Liver (tissue), 9 donors: ENCODE results near the gene PHAX. TPM values are rescaled to one million over a fixed set of nuclear protein-coding genes. Genes with fewer than 3 reads are reported as not detected.

Experiments used
- DNase-seq: peaks from one replicate; pipeline ENCODE4 v3.0.0-alpha.2; 2017; ENCODE audit warnings: low spot score
- H3K27ac ChIP-seq, 2 donors: one replicate each; pipeline ENCODE4 v1.7.0; 2013; ENCODE audit warnings: inconsistent platforms in 2 of 2, low read length in 2 of 2, control low read depth in 1 of 2, low read depth in 1 of 2, mild to moderate bottlenecking in 1 of 2
- H3K27me3 ChIP-seq, 4 donors: one replicate each; pipeline versions ENCODE4 v1.6.1 to v1.7.0; 2013; ENCODE audit warnings: low read length in 3 of 4, inconsistent platforms in 1 of 4, mild to moderate bottlenecking in 1 of 4, moderate library complexity in 1 of 4; ENCODE audit not compliant: control insufficient read depth in 4 of 4, insufficient read depth in 4 of 4
- H3K36me3 ChIP-seq, 4 donors: one replicate each; pipeline versions ENCODE4 v1.6.1 to v1.7.0; 2013; ENCODE audit warnings: low read length in 3 of 4, mild to moderate bottlenecking in 3 of 4, low read depth in 1 of 4, moderate library complexity in 1 of 4; ENCODE audit not compliant: control insufficient read depth in 4 of 4, insufficient read depth in 3 of 4
- H3K4me1 ChIP-seq, 4 donors: one replicate each; pipeline versions ENCODE4 v1.6.1 to v1.7.0; 2013; ENCODE audit warnings: low read length in 3 of 4, mild to moderate bottlenecking in 3 of 4, moderate library complexity in 1 of 4; ENCODE audit not compliant: control insufficient read depth in 4 of 4, insufficient read depth in 4 of 4
- H3K4me3 ChIP-seq, 3 donors: one replicate each; pipeline versions ENCODE4 v1.6.1 to v1.7.0; 2013; ENCODE audit warnings: low read length in 3 of 3, control low read depth in 1 of 3, low read depth in 1 of 3, mild to moderate bottlenecking in 1 of 3
- H3K9ac ChIP-seq, 2 donors: one replicate each; pipeline ENCODE4 v1.7.0; 2013; ENCODE audit warnings: low read length in 2 of 2, mild to moderate bottlenecking in 2 of 2, moderate library complexity in 2 of 2, control low read depth in 1 of 2, low read depth in 1 of 2
- H3K9me3 ChIP-seq, 4 donors: one replicate each; pipeline versions ENCODE4 v1.6.1 to v1.7.0; 2013; ENCODE audit warnings: low read length in 3 of 4; ENCODE audit not compliant: control insufficient read depth in 4 of 4
- EGR1 ChIP-seq, 2 donors: IDR thresholded peaks; 2 replicates each; pipeline ENCODE4 v1.6.1; 2016 to 2018; ENCODE audit warnings: antibody characterized with exemption in 2 of 2, low read depth in 2 of 2
- FOXA1 ChIP-seq: IDR thresholded peaks from 2 replicates; pipeline ENCODE4 v1.6.1; 2016; ENCODE audit warnings: antibody characterized with exemption
- FOXA2 ChIP-seq: IDR thresholded peaks from 2 replicates; pipeline ENCODE4 v1.6.1; 2016; ENCODE audit warnings: antibody characterized with exemption
- GABPA ChIP-seq, 2 donors: IDR thresholded peaks in 1 of 2; conservative IDR thresholded peaks in 1 of 2; 2 replicates each; pipeline ENCODE4 v1.6.1; 2016; ENCODE audit warnings: antibody characterized with exemption in 2 of 2, mild to moderate bottlenecking in 1 of 2, moderate library complexity in 1 of 2
- HNF4A ChIP-seq, 2 donors: conservative IDR thresholded peaks; 2 replicates each; pipeline ENCODE4 v1.6.1; 2016; ENCODE audit warnings: antibody characterized with exemption in 2 of 2, mild to moderate bottlenecking in 2 of 2
- HNF4G ChIP-seq: IDR thresholded peaks from 2 replicates; pipeline ENCODE4 v1.6.1; 2016; ENCODE audit warnings: antibody characterized with exemption
- JUND ChIP-seq, 2 donors: IDR thresholded peaks; 2 replicates each; pipeline ENCODE4 v1.6.1; 2016; ENCODE audit warnings: antibody characterized with exemption in 2 of 2
- NR2F2 ChIP-seq: IDR thresholded peaks from 2 replicates; pipeline ENCODE4 v1.6.1; 2016; ENCODE audit warnings: antibody characterized with exemption
- RAD21 ChIP-seq, 2 donors: IDR thresholded peaks; 2 replicates each; pipeline ENCODE4 v1.6.1; 2016; ENCODE audit warnings: antibody characterized with exemption in 2 of 2, mild to moderate bottlenecking in 2 of 2
- RXRA ChIP-seq, 2 donors: IDR thresholded peaks; 2 replicates each; pipeline ENCODE4 v1.6.1; 2017 to 2018; ENCODE audit warnings: antibody characterized with exemption in 2 of 2, mild to moderate bottlenecking in 1 of 2
- SP1 ChIP-seq: IDR thresholded peaks from 2 replicates; pipeline ENCODE4 v1.6.1; 2018; ENCODE audit warnings: antibody characterized with exemption, mild to moderate bottlenecking
- TAF1 ChIP-seq: conservative IDR thresholded peaks from 2 replicates; pipeline ENCODE4 v1.6.1; 2016; ENCODE audit warnings: antibody characterized with exemption, mild to moderate bottlenecking
- WGBS: extraction: QIAGEN DNeasy Blood & Tissue Kit; methylation state at CpG from one replicate; pipeline ENCODE4 v1.1.7; 2013; 5-methylcytosine and 5-hydroxymethylcytosine counted together
- polyA plus RNA-seq, 2 donors: library from polyadenylated mRNA; stranded (reverse) in 1 of 2; unstranded in 1 of 2; fragments of 200-250 nt in 1 of 2; fragments of >200 nt in 1 of 2; fragmentation: Nextera tagmentation in 1 of 2; extraction: Ambion mirVana in 1 of 2; gene quantifications; one replicate each; pipeline versions ENCODE4 v1.2.1 to v1.2.3, GENCODE V29; 2013 to 2015
- total RNA-seq, 2 donors: library from RNA; depleted of rRNA; stranded (reverse); fragments of >200 nt; gene quantifications; one replicate each; pipeline ENCODE4 v1.2.3, GENCODE V29; 2014
- TF ChIP-seq, protein P1 (sequence below): IDR thresholded peaks from 2 replicates; pipeline ENCODE4 v1.6.1; 2016; ENCODE audit warnings: antibody characterized with exemption
- TF ChIP-seq, protein P2 (sequence below): fragments of 150-350 bp; IDR thresholded peaks from 2 replicates; pipeline ENCODE4 v1.5.1; 2017; ENCODE audit warnings: improper control_type of control experiment, low read depth, low read length; ENCODE audit not compliant: missing input control
- TF ChIP-seq, protein P3 (sequence below): IDR thresholded peaks from 2 replicates; pipeline ENCODE4 v1.6.1; 2016; ENCODE audit warnings: antibody characterized with exemption, mild to moderate bottlenecking
- TF ChIP-seq, protein P4 (sequence below): IDR thresholded peaks from 2 replicates; pipeline ENCODE4 v1.6.1; 2016; ENCODE audit warnings: antibody characterized with exemption
- TF ChIP-seq, protein P5 (sequence below): IDR thresholded peaks from 2 replicates; pipeline ENCODE4 v1.6.1; 2016; ENCODE audit warnings: antibody characterized with exemption
- donor health status: healthy.
- donor health status: healthy.
- donor health status: healthy.
- donor health status: healthy.
- donor health status: healthy.

PHAX gene
- total and polyA plus RNA-seq, 4 donors = 10.3 to 32.6 (median 25.1) TPM

DNA sequence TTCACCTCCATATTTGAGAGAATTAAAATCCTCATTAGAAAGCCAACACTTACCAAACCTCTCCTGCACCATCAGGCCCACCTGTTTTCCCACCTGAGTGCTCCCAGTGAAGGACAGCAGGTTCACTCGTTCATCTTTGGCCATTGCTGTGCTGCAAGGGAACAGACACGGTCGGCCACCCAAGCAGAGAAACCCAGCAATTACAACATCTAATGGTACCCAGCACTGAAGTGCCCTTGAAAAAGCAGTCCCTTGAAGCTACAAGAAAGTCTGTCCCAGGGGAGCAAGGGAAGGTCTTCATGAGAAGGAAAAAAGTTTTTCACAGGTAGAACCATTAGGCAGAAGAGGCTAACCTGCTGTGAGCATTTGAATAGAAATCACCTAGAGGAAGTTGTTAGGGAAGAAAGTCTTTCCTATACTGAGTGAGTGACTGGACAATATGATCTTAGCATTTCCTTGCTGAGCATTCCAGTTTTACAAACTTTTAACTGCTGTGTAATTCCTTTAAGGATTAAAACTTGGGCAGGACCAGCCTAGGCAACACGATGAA lies 32.5 kb upstream of the PHAX start:
- H3K27me3 ChIP-seq = no peaks in the 10 kb centered on the region
- H3K36me3 ChIP-seq = peaks cover 10 to 43% (median 26%) of the 10 kb centered on the region in 4 donors
- H3K4me1 ChIP-seq = peaks cover 0 to 8% (median 4%) of the 10 kb centered on the region in 4 donors
- no peaks in the 10 kb centered on the region for H3K9me3 ChIP-seq
- no peak overlapping the region for H3K4me3 ChIP-seq
- 97% methylated on average over 4 of the region's 4 CpGs for WGBS
- H3K27ac ChIP-seq = no peak overlapping the region
- no peak overlapping the region for H3K9ac ChIP-seq
- no peak for DNase-seq
- TF ChIP-seq, protein P1, sequence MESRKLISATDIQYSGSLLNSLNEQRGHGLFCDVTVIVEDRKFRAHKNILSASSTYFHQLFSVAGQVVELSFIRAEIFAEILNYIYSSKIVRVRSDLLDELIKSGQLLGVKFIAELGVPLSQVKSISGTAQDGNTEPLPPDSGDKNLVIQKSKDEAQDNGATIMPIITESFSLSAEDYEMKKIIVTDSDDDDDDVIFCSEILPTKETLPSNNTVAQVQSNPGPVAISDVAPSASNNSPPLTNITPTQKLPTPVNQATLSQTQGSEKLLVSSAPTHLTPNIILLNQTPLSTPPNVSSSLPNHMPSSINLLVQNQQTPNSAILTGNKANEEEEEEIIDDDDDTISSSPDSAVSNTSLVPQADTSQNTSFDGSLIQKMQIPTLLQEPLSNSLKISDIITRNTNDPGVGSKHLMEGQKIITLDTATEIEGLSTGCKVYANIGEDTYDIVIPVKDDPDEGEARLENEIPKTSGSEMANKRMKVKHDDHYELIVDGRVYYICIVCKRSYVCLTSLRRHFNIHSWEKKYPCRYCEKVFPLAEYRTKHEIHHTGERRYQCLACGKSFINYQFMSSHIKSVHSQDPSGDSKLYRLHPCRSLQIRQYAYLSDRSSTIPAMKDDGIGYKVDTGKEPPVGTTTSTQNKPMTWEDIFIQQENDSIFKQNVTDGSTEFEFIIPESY = no peak
- TF ChIP-seq HNF4G = no peak
- no peak for TF ChIP-seq RAD21 (IDR thresholded peaks at IDR 0.05)
- TF ChIP-seq, protein P2, sequence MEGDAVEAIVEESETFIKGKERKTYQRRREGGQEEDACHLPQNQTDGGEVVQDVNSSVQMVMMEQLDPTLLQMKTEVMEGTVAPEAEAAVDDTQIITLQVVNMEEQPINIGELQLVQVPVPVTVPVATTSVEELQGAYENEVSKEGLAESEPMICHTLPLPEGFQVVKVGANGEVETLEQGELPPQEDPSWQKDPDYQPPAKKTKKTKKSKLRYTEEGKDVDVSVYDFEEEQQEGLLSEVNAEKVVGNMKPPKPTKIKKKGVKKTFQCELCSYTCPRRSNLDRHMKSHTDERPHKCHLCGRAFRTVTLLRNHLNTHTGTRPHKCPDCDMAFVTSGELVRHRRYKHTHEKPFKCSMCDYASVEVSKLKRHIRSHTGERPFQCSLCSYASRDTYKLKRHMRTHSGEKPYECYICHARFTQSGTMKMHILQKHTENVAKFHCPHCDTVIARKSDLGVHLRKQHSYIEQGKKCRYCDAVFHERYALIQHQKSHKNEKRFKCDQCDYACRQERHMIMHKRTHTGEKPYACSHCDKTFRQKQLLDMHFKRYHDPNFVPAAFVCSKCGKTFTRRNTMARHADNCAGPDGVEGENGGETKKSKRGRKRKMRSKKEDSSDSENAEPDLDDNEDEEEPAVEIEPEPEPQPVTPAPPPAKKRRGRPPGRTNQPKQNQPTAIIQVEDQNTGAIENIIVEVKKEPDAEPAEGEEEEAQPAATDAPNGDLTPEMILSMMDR = no peak
- no peak for TF ChIP-seq FOXA2
- TF ChIP-seq, protein P3, sequence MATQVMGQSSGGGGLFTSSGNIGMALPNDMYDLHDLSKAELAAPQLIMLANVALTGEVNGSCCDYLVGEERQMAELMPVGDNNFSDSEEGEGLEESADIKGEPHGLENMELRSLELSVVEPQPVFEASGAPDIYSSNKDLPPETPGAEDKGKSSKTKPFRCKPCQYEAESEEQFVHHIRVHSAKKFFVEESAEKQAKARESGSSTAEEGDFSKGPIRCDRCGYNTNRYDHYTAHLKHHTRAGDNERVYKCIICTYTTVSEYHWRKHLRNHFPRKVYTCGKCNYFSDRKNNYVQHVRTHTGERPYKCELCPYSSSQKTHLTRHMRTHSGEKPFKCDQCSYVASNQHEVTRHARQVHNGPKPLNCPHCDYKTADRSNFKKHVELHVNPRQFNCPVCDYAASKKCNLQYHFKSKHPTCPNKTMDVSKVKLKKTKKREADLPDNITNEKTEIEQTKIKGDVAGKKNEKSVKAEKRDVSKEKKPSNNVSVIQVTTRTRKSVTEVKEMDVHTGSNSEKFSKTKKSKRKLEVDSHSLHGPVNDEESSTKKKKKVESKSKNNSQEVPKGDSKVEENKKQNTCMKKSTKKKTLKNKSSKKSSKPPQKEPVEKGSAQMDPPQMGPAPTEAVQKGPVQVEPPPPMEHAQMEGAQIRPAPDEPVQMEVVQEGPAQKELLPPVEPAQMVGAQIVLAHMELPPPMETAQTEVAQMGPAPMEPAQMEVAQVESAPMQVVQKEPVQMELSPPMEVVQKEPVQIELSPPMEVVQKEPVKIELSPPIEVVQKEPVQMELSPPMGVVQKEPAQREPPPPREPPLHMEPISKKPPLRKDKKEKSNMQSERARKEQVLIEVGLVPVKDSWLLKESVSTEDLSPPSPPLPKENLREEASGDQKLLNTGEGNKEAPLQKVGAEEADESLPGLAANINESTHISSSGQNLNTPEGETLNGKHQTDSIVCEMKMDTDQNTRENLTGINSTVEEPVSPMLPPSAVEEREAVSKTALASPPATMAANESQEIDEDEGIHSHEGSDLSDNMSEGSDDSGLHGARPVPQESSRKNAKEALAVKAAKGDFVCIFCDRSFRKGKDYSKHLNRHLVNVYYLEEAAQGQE = no peak

DNA sequence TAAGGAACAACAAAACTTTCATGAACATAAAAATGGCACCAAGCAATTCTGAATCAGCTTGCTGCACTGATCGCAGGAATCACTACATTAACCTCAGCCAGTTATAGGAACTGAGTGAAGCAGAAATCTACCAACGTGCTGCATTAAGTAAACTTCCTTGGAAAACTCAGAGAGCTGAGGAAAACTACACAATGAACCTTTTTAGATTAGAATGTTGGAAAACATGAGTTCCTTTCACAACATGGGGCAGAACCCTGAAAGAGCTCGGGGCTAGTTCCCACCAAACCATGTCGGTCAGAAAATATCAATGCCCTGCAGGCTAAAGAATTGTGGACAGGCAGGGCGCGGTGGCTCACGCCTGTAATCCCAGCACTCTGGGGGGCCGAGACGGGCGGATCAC lies 25.1 kb upstream of the PHAX start:
- DNase-seq = no peak
- TF ChIP-seq NR2F2 = no peak
- no peak for TF ChIP-seq FOXA2
- no peak for TF ChIP-seq GABPA (IDR thresholded peaks at IDR 0.05 in 1 of 2, conservative IDR thresholded peaks at IDR 0.05 in 1 of 2)
- TF ChIP-seq JUND (IDR thresholded peaks at IDR 0.05) = no peak
- no peak for TF ChIP-seq RAD21 (IDR thresholded peaks at IDR 0.05)
- TF ChIP-seq EGR1 (IDR thresholded peaks at IDR 0.05; ENCODE audit: low read depth in 2 of 2) = no peak
- TF ChIP-seq SP1 = no peak
- TF ChIP-seq TAF1 = no peak
- TF ChIP-seq, protein P4, sequence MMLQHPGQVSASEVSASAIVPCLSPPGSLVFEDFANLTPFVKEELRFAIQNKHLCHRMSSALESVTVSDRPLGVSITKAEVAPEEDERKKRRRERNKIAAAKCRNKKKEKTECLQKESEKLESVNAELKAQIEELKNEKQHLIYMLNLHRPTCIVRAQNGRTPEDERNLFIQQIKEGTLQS = no peak
- TF ChIP-seq, protein P1 = no peak
- no peak for TF ChIP-seq FOXA1
- TF ChIP-seq RXRA (IDR thresholded peaks at IDR 0.05) = no peak
- TF ChIP-seq HNF4A (conservative IDR thresholded peaks at IDR 0.05) = no peak
- TF ChIP-seq, protein P5, sequence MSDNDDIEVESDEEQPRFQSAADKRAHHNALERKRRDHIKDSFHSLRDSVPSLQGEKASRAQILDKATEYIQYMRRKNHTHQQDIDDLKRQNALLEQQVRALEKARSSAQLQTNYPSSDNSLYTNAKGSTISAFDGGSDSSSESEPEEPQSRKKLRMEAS = no peak
- TF ChIP-seq, protein P2 = no peak
- WGBS = 94% methylated on average over 10 of the region's 10 CpGs
- peaks cover 0 to 5% (median 0%) of the 10 kb centered on the region in 4 donors for H3K4me1 ChIP-seq
- H3K9ac ChIP-seq = no peak overlapping the region
- no peak overlapping the region for H3K27ac ChIP-seq
- no peaks in the 10 kb centered on the region for H3K27me3 ChIP-seq
- H3K36me3 ChIP-seq = peaks cover 2 to 41% (median 26%) of the 10 kb centered on the region in 4 donors
- no peak overlapping the region for H3K4me3 ChIP-seq
- H3K9me3 ChIP-seq = no peaks in the 10 kb centered on the region
